ENCODE results near the gene PIAS4.

GRCh38 chr19:4051175-4052101 is 43.9 kb downstream of the PIAS4 start:
- TF ChIP-seq CTCF (IDR thresholded peaks at IDR 0.05) (no peak), EZH2 (IDR thresholded peaks at IDR 0.05) (no peak), EZH2phosphoT487 (IDR thresholded peaks at IDR 0.05) (no peak)
